Liver (tissue), 9 donors: ENCODE measurements around the gene GLS. TPM values are rescaled to one million over a fixed set of nuclear protein-coding genes. Genes with fewer than 3 reads are reported as not detected.

Experiments used
- DNase-seq: peaks from one replicate; pipeline ENCODE4 v3.0.0-alpha.2; 2017; ENCODE audit warnings: low spot score
- H3K27ac ChIP-seq, 2 donors: one replicate each; pipeline ENCODE4 v1.7.0; 2013; ENCODE audit warnings: inconsistent platforms in 2 of 2, low read length in 2 of 2, control low read depth in 1 of 2, low read depth in 1 of 2, mild to moderate bottlenecking in 1 of 2
- H3K27me3 ChIP-seq, 4 donors: one replicate each; pipeline versions ENCODE4 v1.6.1 to v1.7.0; 2013; ENCODE audit warnings: low read length in 3 of 4, inconsistent platforms in 1 of 4, mild to moderate bottlenecking in 1 of 4, moderate library complexity in 1 of 4; ENCODE audit not compliant: control insufficient read depth in 4 of 4, insufficient read depth in 4 of 4
- H3K36me3 ChIP-seq, 4 donors: one replicate each; pipeline versions ENCODE4 v1.6.1 to v1.7.0; 2013; ENCODE audit warnings: low read length in 3 of 4, mild to moderate bottlenecking in 3 of 4, low read depth in 1 of 4, moderate library complexity in 1 of 4; ENCODE audit not compliant: control insufficient read depth in 4 of 4, insufficient read depth in 3 of 4
- H3K4me1 ChIP-seq, 4 donors: one replicate each; pipeline versions ENCODE4 v1.6.1 to v1.7.0; 2013; ENCODE audit warnings: low read length in 3 of 4, mild to moderate bottlenecking in 3 of 4, moderate library complexity in 1 of 4; ENCODE audit not compliant: control insufficient read depth in 4 of 4, insufficient read depth in 4 of 4
- H3K4me3 ChIP-seq, 3 donors: one replicate each; pipeline versions ENCODE4 v1.6.1 to v1.7.0; 2013; ENCODE audit warnings: low read length in 3 of 3, control low read depth in 1 of 3, low read depth in 1 of 3, mild to moderate bottlenecking in 1 of 3
- H3K9ac ChIP-seq, 2 donors: one replicate each; pipeline ENCODE4 v1.7.0; 2013; ENCODE audit warnings: low read length in 2 of 2, mild to moderate bottlenecking in 2 of 2, moderate library complexity in 2 of 2, control low read depth in 1 of 2, low read depth in 1 of 2
- H3K9me3 ChIP-seq, 4 donors: one replicate each; pipeline versions ENCODE4 v1.6.1 to v1.7.0; 2013; ENCODE audit warnings: low read length in 3 of 4; ENCODE audit not compliant: control insufficient read depth in 4 of 4
- EGR1 ChIP-seq, 2 donors: IDR thresholded peaks; 2 replicates each; pipeline ENCODE4 v1.6.1; 2016 to 2018; ENCODE audit warnings: antibody characterized with exemption in 2 of 2, low read depth in 2 of 2
- GABPA ChIP-seq, 2 donors: IDR thresholded peaks in 1 of 2; conservative IDR thresholded peaks in 1 of 2; 2 replicates each; pipeline ENCODE4 v1.6.1; 2016; ENCODE audit warnings: antibody characterized with exemption in 2 of 2, mild to moderate bottlenecking in 1 of 2, moderate library complexity in 1 of 2
- HNF4A ChIP-seq, 2 donors: conservative IDR thresholded peaks; 2 replicates each; pipeline ENCODE4 v1.6.1; 2016; ENCODE audit warnings: antibody characterized with exemption in 2 of 2, mild to moderate bottlenecking in 2 of 2
- HNF4G ChIP-seq: IDR thresholded peaks from 2 replicates; pipeline ENCODE4 v1.6.1; 2016; ENCODE audit warnings: antibody characterized with exemption
- NR2F2 ChIP-seq: IDR thresholded peaks from 2 replicates; pipeline ENCODE4 v1.6.1; 2016; ENCODE audit warnings: antibody characterized with exemption
- RAD21 ChIP-seq, 2 donors: IDR thresholded peaks; 2 replicates each; pipeline ENCODE4 v1.6.1; 2016; ENCODE audit warnings: antibody characterized with exemption in 2 of 2, mild to moderate bottlenecking in 2 of 2
- TAF1 ChIP-seq: conservative IDR thresholded peaks from 2 replicates; pipeline ENCODE4 v1.6.1; 2016; ENCODE audit warnings: antibody characterized with exemption, mild to moderate bottlenecking
- YY1 ChIP-seq: IDR thresholded peaks from 2 replicates; pipeline ENCODE4 v1.6.1; 2016; ENCODE audit warnings: antibody characterized with exemption, mild to moderate bottlenecking
- WGBS: extraction: QIAGEN DNeasy Blood & Tissue Kit; methylation state at CpG from one replicate; pipeline ENCODE4 v1.1.7; 2013; 5-methylcytosine and 5-hydroxymethylcytosine counted together
- polyA plus RNA-seq, 2 donors: library from polyadenylated mRNA; stranded (reverse) in 1 of 2; unstranded in 1 of 2; fragments of 200-250 nt in 1 of 2; fragments of >200 nt in 1 of 2; fragmentation: Nextera tagmentation in 1 of 2; extraction: Ambion mirVana in 1 of 2; gene quantifications; one replicate each; pipeline versions ENCODE4 v1.2.1 to v1.2.3, GENCODE V29; 2013 to 2015
- total RNA-seq, 2 donors: library from RNA; depleted of rRNA; stranded (reverse); fragments of >200 nt; gene quantifications; one replicate each; pipeline ENCODE4 v1.2.3, GENCODE V29; 2014
- TF ChIP-seq, protein P1 (sequence below): fragments of 150-350 bp; IDR thresholded peaks from 2 replicates; pipeline ENCODE4 v1.5.1; 2017; ENCODE audit warnings: improper control_type of control experiment, low read depth, low read length; ENCODE audit not compliant: missing input control
- TF ChIP-seq, protein P2 (sequence below): IDR thresholded peaks from 2 replicates; pipeline ENCODE4 v1.6.1; 2016; ENCODE audit warnings: antibody characterized with exemption, mild to moderate bottlenecking
- TF ChIP-seq, protein P3 (sequence below): IDR thresholded peaks from 2 replicates; pipeline ENCODE4 v1.6.1; 2016; ENCODE audit warnings: antibody characterized with exemption
- donor health status: healthy.
- donor health status: healthy.
- donor health status: healthy.
- donor health status: healthy.
- donor health status: healthy.

The GLS gene
- total and polyA plus RNA-seq, 4 donors: 4.3 to 38.6 (median 16.5) TPM

DNA sequence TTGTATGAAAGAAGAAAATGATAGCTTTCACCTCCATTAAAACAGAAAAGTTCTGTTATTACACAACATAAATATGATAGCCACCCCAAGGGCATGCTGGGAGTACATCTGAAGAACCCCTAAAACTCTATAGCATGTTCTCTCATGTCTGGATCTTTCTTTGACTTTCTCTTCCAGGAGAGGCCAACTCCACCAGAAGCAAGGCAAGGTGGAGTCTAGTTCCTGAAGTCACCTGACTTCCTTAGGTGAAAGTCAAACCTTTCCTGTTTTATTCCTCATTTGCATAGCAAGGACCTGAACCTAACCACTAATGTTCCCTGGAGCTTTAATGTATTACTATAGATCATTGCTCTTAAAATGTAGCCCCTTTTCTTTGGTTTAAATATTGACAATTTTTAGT lies 127.7 kb downstream of the GLS start:
- TF ChIP-seq RAD21 (IDR thresholded peaks at IDR 0.05) (no peak), YY1 (no peak), HNF4G (no peak), NR2F2 (no peak)
- TF ChIP-seq, protein P1, sequence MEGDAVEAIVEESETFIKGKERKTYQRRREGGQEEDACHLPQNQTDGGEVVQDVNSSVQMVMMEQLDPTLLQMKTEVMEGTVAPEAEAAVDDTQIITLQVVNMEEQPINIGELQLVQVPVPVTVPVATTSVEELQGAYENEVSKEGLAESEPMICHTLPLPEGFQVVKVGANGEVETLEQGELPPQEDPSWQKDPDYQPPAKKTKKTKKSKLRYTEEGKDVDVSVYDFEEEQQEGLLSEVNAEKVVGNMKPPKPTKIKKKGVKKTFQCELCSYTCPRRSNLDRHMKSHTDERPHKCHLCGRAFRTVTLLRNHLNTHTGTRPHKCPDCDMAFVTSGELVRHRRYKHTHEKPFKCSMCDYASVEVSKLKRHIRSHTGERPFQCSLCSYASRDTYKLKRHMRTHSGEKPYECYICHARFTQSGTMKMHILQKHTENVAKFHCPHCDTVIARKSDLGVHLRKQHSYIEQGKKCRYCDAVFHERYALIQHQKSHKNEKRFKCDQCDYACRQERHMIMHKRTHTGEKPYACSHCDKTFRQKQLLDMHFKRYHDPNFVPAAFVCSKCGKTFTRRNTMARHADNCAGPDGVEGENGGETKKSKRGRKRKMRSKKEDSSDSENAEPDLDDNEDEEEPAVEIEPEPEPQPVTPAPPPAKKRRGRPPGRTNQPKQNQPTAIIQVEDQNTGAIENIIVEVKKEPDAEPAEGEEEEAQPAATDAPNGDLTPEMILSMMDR: no peak
- TF ChIP-seq, protein P2, sequence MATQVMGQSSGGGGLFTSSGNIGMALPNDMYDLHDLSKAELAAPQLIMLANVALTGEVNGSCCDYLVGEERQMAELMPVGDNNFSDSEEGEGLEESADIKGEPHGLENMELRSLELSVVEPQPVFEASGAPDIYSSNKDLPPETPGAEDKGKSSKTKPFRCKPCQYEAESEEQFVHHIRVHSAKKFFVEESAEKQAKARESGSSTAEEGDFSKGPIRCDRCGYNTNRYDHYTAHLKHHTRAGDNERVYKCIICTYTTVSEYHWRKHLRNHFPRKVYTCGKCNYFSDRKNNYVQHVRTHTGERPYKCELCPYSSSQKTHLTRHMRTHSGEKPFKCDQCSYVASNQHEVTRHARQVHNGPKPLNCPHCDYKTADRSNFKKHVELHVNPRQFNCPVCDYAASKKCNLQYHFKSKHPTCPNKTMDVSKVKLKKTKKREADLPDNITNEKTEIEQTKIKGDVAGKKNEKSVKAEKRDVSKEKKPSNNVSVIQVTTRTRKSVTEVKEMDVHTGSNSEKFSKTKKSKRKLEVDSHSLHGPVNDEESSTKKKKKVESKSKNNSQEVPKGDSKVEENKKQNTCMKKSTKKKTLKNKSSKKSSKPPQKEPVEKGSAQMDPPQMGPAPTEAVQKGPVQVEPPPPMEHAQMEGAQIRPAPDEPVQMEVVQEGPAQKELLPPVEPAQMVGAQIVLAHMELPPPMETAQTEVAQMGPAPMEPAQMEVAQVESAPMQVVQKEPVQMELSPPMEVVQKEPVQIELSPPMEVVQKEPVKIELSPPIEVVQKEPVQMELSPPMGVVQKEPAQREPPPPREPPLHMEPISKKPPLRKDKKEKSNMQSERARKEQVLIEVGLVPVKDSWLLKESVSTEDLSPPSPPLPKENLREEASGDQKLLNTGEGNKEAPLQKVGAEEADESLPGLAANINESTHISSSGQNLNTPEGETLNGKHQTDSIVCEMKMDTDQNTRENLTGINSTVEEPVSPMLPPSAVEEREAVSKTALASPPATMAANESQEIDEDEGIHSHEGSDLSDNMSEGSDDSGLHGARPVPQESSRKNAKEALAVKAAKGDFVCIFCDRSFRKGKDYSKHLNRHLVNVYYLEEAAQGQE: no peak
- Histone ChIP-seq H3K4me1 (peaks cover 5 to 23% (median 15%) of the 10 kb centered on the region in 4 donors), H3K4me3 (no peak overlapping the region), H3K27ac (no peak overlapping the region), H3K27me3 (no peaks in the 10 kb centered on the region), H3K9ac (no peak overlapping the region), H3K9me3 (no peaks in the 10 kb centered on the region), H3K36me3 (peaks cover 20 to 70% (median 58%) of the 10 kb centered on the region in 4 donors)
- DNase-seq: no peak

DNA sequence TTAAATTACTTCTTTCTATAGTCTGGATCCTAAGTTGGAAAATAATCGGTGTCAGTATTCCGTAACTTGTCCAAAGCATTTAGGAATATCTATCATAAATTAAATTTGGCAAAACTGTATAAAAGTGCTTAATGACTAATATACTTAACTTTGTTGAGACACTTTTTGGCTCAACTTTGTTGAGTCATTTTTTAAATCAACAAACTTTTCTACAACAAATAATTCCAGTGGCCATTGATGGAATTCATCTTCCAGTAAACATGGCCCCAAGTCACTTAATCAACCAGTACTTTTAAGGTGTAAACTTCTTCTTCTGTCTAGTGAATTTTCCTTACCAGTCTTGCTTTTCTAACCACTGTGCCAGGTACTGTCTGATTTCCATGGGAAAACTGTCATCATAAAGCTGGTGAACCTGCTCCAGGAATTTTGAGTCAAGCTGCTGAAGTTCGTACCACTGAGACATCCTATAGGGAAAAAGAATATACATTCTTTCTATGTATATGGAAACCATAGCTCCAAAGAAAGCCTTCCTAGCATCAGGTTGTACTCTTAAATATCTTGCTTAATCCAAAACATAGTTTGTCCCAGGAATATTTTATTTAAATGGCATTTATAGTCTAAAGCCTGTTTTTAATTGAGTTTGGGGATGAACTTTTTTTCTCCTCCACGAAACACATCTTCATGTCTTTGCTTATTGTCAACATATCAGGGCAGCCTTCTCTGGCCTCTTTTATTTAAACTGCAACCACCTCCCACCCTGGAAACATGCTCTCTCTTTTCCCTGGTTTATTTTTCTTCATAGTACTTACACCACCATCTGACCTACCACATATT lies 129.1 kb downstream of the GLS start:
- TF ChIP-seq TAF1: no peak
- TF ChIP-seq, protein P3, sequence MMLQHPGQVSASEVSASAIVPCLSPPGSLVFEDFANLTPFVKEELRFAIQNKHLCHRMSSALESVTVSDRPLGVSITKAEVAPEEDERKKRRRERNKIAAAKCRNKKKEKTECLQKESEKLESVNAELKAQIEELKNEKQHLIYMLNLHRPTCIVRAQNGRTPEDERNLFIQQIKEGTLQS: no peak
- no peak for TF ChIP-seq NR2F2
- TF ChIP-seq YY1: no peak
- TF ChIP-seq GABPA (IDR thresholded peaks at IDR 0.05 in 1 of 2, conservative IDR thresholded peaks at IDR 0.05 in 1 of 2): no peak
- TF ChIP-seq HNF4A (conservative IDR thresholded peaks at IDR 0.05): no peak
- no peak for TF ChIP-seq EGR1 (IDR thresholded peaks at IDR 0.05; ENCODE audit: low read depth in 2 of 2)
- no peak for TF ChIP-seq RAD21 (IDR thresholded peaks at IDR 0.05)
- H3K9me3 ChIP-seq: no peaks in the 10 kb centered on the region
- H3K27ac ChIP-seq: no peak overlapping the region
- H3K27me3 ChIP-seq: no peaks in the 10 kb centered on the region
- H3K9ac ChIP-seq: no peak overlapping the region
- peaks cover 7 to 29% (median 17%) of the 10 kb centered on the region in 4 donors for H3K4me1 ChIP-seq
- no peak overlapping the region for H3K4me3 ChIP-seq
- WGBS: 94% methylated on average over 4 of the region's 4 CpGs
- DNase-seq: no peak
- H3K36me3 ChIP-seq: peaks cover 7 to 55% (median 44%) of the 10 kb centered on the region in 4 donors
